ENCODE results near the gene PSRC1. TPM values are rescaled to one million over a fixed set of nuclear protein-coding genes. Genes with fewer than 3 reads are reported as not detected.

Gene PSRC1
- total RNA-seq, 1 donor, result 23.3 TPM

DNA sequence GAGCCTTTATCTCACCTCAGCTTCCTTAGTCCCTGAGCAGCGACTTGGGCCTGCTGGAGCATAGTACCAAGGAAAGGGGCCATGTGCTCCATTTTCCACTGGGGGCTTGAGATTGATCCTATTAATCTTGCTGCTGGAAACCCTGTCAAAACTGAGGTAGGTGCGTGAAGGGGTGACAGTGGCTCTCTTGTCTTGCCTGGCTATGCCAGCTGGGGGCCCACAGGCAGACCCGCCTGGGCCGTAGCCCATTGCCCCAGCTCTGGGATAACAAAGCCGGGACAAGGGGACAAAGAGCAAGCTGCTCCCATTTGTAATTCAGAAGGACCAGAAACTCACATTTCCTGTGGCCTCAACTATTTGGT lies 43.9 kb downstream of the PSRC1 start:
- H3K4me3 ChIP-seq (ENCODE audit: low read depth, low read length), result no peak overlapping the region
- DNase-seq (ENCODE audit: low read depth), result no peak
- TF ChIP-seq, protein P1, sequence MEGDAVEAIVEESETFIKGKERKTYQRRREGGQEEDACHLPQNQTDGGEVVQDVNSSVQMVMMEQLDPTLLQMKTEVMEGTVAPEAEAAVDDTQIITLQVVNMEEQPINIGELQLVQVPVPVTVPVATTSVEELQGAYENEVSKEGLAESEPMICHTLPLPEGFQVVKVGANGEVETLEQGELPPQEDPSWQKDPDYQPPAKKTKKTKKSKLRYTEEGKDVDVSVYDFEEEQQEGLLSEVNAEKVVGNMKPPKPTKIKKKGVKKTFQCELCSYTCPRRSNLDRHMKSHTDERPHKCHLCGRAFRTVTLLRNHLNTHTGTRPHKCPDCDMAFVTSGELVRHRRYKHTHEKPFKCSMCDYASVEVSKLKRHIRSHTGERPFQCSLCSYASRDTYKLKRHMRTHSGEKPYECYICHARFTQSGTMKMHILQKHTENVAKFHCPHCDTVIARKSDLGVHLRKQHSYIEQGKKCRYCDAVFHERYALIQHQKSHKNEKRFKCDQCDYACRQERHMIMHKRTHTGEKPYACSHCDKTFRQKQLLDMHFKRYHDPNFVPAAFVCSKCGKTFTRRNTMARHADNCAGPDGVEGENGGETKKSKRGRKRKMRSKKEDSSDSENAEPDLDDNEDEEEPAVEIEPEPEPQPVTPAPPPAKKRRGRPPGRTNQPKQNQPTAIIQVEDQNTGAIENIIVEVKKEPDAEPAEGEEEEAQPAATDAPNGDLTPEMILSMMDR (IDR thresholded peaks at IDR 0.05; ENCODE audit: insufficient read depth, low read depth, low read length), result no peak

DNA sequence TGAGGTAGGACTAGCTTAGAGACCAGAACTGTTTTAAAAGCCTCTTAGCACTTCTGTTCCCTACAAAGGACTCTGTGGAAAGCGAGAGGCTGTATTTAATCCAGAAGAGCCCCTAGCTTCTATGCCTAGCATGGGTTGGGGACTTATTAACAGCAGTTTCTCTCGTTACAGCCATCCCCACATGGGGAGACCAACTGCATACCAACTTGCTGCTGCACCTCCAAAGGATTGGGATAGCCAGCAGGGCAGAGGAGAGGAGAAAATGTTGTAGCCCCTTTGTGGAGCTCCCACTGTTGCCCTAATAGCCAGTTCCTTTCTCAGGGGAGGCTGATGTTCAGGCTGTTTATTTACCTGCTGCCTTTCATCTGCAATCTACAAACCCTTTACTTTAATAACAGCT lies 44.6 kb downstream of the PSRC1 start:
- TF ChIP-seq, protein P1 (IDR thresholded peaks at IDR 0.05; ENCODE audit: insufficient read depth, low read depth, low read length), result no peak
- no peak for DNase-seq (ENCODE audit: low read depth)
- H3K4me3 ChIP-seq (ENCODE audit: low read depth, low read length), result no peak overlapping the region

DNA sequence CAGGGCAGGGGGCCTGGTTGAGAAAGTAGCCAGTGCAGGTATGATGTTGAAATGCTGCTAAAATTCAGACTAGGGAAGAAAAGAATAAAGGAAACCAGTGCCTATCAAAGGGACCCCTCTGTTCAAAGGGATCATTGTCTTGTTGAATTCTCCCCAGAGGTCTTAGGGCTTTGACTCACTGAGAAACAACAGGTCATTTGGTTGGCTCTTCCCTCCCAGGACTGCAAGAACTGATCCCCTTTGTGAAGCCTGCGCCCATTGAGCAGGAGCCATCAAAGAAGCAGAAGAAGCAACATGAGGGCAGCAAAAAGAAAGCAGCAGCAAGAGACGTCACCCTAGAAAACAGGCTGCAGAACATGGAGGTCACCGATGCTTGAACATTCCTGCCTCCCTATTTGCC lies 45.4 kb downstream of the PSRC1 start:
- TF ChIP-seq, protein P1 (IDR thresholded peaks at IDR 0.05; ENCODE audit: insufficient read depth, low read depth, low read length), result no peak
- no peak overlapping the region for H3K4me3 ChIP-seq (ENCODE audit: low read depth, low read length)
- DNase-seq (ENCODE audit: low read depth), result no peak

DNA sequence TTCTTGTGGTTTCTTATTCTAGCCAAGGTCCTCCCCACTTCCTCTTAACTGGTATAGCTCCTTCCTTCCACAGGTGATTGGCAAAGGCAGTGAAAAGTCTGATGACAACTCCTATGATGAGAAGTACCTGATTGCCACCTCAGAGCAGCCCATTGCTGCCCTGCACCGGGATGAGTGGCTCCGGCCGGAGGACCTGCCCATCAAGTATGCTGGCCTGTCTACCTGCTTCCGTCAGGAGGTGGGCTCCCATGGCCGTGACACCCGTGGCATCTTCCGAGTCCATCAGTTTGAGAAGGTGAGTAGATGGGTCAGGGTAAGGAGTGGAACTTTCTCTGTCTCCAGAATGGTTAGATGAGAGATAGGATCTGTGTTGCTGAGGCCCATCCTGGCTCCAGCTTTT lies 47.8 kb downstream of the PSRC1 start:
- TF ChIP-seq, protein P1 (IDR thresholded peaks at IDR 0.05; ENCODE audit: insufficient read depth, low read depth, low read length), result no peak

DNA sequence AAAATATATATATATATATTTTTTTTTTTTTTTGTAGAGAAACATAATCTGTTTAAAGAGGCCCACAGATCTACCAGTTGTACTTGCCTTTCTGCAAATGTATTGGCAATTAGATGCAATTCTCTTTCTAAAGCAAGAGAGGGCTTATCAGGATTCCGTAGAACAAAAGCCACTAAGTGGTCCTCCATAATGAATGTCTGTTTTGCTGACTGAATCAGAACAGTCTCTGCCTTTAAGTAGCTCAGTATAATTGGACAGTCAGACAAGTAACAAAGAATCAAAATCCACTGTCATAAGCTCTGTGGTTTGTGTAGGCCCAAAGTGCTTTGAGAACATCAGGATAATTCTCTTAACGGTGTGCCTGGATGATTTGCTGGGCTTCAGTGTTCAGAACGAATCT lies 51.9 kb downstream of the PSRC1 start:
- DNase-seq (ENCODE audit: low read depth), result no peak
- H3K4me3 ChIP-seq (ENCODE audit: low read depth, low read length), result no peak overlapping the region
- TF ChIP-seq, protein P1 (IDR thresholded peaks at IDR 0.05; ENCODE audit: insufficient read depth, low read depth, low read length), result no peak

More for the DNA sequence above, 47.8 kb downstream of the PSRC1 start:
- no peak for DNase-seq (ENCODE audit: low read depth)
- H3K4me3 ChIP-seq (ENCODE audit: low read depth, low read length), result no peak overlapping the region

Other genes starting within 250 kb of the PSRC1 start
- gene WDR47, start 241.0 kb downstream of the PSRC1 start, total RNA-seq, result 16.4 and 25.5 TPM in 2 replicates
- 82.5 and 117 TPM in 2 replicates for gene TAF13, start 207.1 kb downstream of the PSRC1 start, total RNA-seq
- 22.2 and 28.1 TPM in 2 replicates for gene TMEM167B, start 192.4 kb downstream of the PSRC1 start, total RNA-seq
- 0.43 and 0.64 TPM in 2 replicates for gene ELAPOR1, start 169.0 kb downstream of the PSRC1 start, total RNA-seq
- 235 and 310 TPM in 2 replicates for gene SARS1, start 69.2 kb downstream of the PSRC1 start, total RNA-seq
- gene CELSR2, start 33.6 kb downstream of the PSRC1 start, total RNA-seq, result 1.3 TPM in 2 replicates
- not detected in 2 replicates for gene MYBPHL, start 23.9 kb upstream of the PSRC1 start, total RNA-seq
- 38.4 and 41.9 TPM in 2 replicates for gene SORT1, start 114.8 kb upstream of the PSRC1 start, total RNA-seq
- gene PSMA5, start 143.3 kb upstream of the PSRC1 start, total RNA-seq, result 70.2 and 119 TPM in 2 replicates
- gene SYPL2, start 183.4 kb upstream of the PSRC1 start, total RNA-seq, result 4.5 and 10.8 TPM in 2 replicates
- 3.9 and 4.7 TPM in 2 replicates for gene ATXN7L2, start 200.8 kb upstream of the PSRC1 start, total RNA-seq
- gene CYB561D1, start 210.9 kb upstream of the PSRC1 start, total RNA-seq, result 4.7 and 6.1 TPM in 2 replicates
- 0.97 and 3.5 TPM in 2 replicates for gene AMIGO1, start 226.6 kb upstream of the PSRC1 start, total RNA-seq